IMR-90 (cell line): ENCODE measurements around the gene NUDT16. TPM values are rescaled to one million over a fixed set of nuclear protein-coding genes. Genes with fewer than 3 reads are reported as not detected.

Source experiments
- ATAC-seq: fragments of 200-7000 bp; cut with Tn5 transposase; 2 replicates; pipeline ENCODE4 v1.9.1; 2020; ENCODE audit warnings: low read depth, mild to moderate bottlenecking, moderate library complexity
- BruUV-seq: library from RNA; stranded (reverse); fragments of 400-500 nt; replicated peaks from 2 replicates; lab custom pipeline; 2021; lab: Mats Ljungman, UMichigan
- CTCF ChIA-PET: fragments of 300-600 bp; formaldehyde crosslinking; extraction: SDS; loops from one replicate; lab custom pipeline; 2021; ENCODE audit warnings: antibody characterized with exemption; lab: Yijun Ruan, JAX
- POLR2A ChIA-PET: fragments of 300-600 bp; sonication (Branson Sonifier 250); formaldehyde crosslinking; loops from one replicate; lab custom pipeline; 2022; ENCODE audit warnings: antibody characterized with exemption; ENCODE audit not compliant: unreplicated experiment; lab: Charles Lee
- DNase-seq: peaks from one replicate; pipeline ENCODE4 v3.0.0; 2013
- H2AFZ ChIP-seq: replicated peaks from 2 replicates; pipeline ENCODE3; 2013; ENCODE audit warnings: low read length, mild to moderate bottlenecking; ENCODE audit not compliant: poor library complexity
- H2AK5ac ChIP-seq: 2 replicates; pipeline ENCODE4 v1.6.1; 2013; ENCODE audit warnings: low read depth, low read length, inconsistent platforms
- H2AK9ac ChIP-seq: replicated peaks from 2 replicates; pipeline ENCODE3; 2013; ENCODE audit warnings: mild to moderate bottlenecking, low read depth, low read length, moderate library complexity; ENCODE audit not compliant: poor library complexity
- H2BK120ac ChIP-seq: 2 replicates; pipeline ENCODE4 v1.6.1; 2013; ENCODE audit warnings: low read depth, low read length, inconsistent platforms
- H2BK15ac ChIP-seq: 3 replicates; pipeline ENCODE4 v1.6.1; 2013; ENCODE audit warnings: low read depth, low read length, inconsistent platforms
- H2BK20ac ChIP-seq: 2 replicates; pipeline ENCODE4 v1.6.1; 2013; ENCODE audit warnings: low read depth, mild to moderate bottlenecking, inconsistent platforms, low read length, moderate library complexity
- H2BK5ac ChIP-seq: 2 replicates; pipeline ENCODE4 v1.6.1; 2013; ENCODE audit warnings: mild to moderate bottlenecking, low read depth, low read length, inconsistent platforms; ENCODE audit not compliant: poor library complexity, severe bottlenecking
- H3K14ac ChIP-seq: replicated peaks from 2 replicates; pipeline ENCODE4 v1.6.1; 2013; ENCODE audit warnings: low read depth, low read length, inconsistent platforms
- H3K18ac ChIP-seq: 2 replicates; pipeline ENCODE4 v1.6.1; 2013; ENCODE audit warnings: low read depth, low read length, control low read depth
- H3K23ac ChIP-seq: 2 replicates; pipeline ENCODE4 v1.6.1; 2013; ENCODE audit warnings: low read depth, low read length, inconsistent platforms
- H3K27ac ChIP-seq: 2 replicates; pipeline ENCODE4 v1.5.1; 2013; ENCODE audit warnings: mild to moderate bottlenecking, control low read depth, low read length; ENCODE audit not compliant: insufficient read depth
- H3K27me3 ChIP-seq: 2 replicates; pipeline ENCODE4 v1.6.1; 2013; ENCODE audit warnings: low read length; ENCODE audit not compliant: control insufficient read depth, insufficient read depth
- H3K36me3 ChIP-seq: 2 replicates; pipeline ENCODE4 v1.6.1; 2013; ENCODE audit warnings: low read length, mixed read lengths; ENCODE audit not compliant: control insufficient read depth, insufficient read depth
- H3K4ac ChIP-seq: 2 replicates; pipeline ENCODE4 v1.6.1; 2013; ENCODE audit warnings: low read depth, low read length, inconsistent platforms
- H3K4me1 ChIP-seq: 2 replicates; pipeline ENCODE4 v1.6.1; 2013; ENCODE audit warnings: low read length, mixed read lengths; ENCODE audit not compliant: control insufficient read depth, insufficient read depth
- H3K4me2 ChIP-seq: 2 replicates; pipeline ENCODE4 v1.6.1; 2013; ENCODE audit warnings: low read depth, mild to moderate bottlenecking, control low read depth, low read length, moderate library complexity
- H3K4me3 ChIP-seq: 2 replicates; pipeline ENCODE4 v1.5.1; 2013; ENCODE audit warnings: low read depth, mild to moderate bottlenecking, control low read depth, low read length, moderate library complexity; ENCODE audit not compliant: insufficient read depth
- H3K56ac ChIP-seq: 2 replicates; pipeline ENCODE4 v1.6.1; 2013; ENCODE audit warnings: low read length, inconsistent platforms; ENCODE audit not compliant: insufficient read depth; ENCODE audit errors: extremely low read depth
- H3K79me1 ChIP-seq, 2 experiments: 2 replicates each; pipeline ENCODE4 v1.6.1; 2013; ENCODE audit warnings: low read length in 2 of 2, inconsistent platforms in 1 of 2, low read depth in 1 of 2
- H3K9ac ChIP-seq: 2 replicates; pipeline ENCODE4 v1.6.1; 2013; ENCODE audit warnings: low read depth, low read length, control low read depth
- H3K9me1 ChIP-seq: 2 replicates; pipeline ENCODE4 v1.6.1; 2013; ENCODE audit warnings: low read length, inconsistent platforms; ENCODE audit not compliant: insufficient read depth
- H3K9me3 ChIP-seq: 2 replicates; pipeline ENCODE4 v1.6.1; 2013; ENCODE audit warnings: low read length; ENCODE audit not compliant: control insufficient read depth, insufficient read depth
- H4K20me1 ChIP-seq: 2 replicates; pipeline ENCODE4 v1.6.1; 2013; ENCODE audit warnings: low read length, inconsistent platforms; ENCODE audit not compliant: insufficient read depth
- H4K5ac ChIP-seq: 2 replicates; pipeline ENCODE4 v1.6.1; 2013; ENCODE audit warnings: mild to moderate bottlenecking, low read depth, low read length, control low read depth
- H4K8ac ChIP-seq, 2 experiments: 2 replicates each; pipeline ENCODE4 v1.6.1; 2013; ENCODE audit warnings: low read depth in 2 of 2, low read length in 2 of 2, control low read depth in 1 of 2, inconsistent platforms in 1 of 2
- H4K91ac ChIP-seq: 2 replicates; pipeline ENCODE4 v1.6.1; 2013; ENCODE audit warnings: low read depth, low read length, inconsistent platforms; ENCODE audit not compliant: insufficient read depth
- BHLHE40 ChIP-seq: fragments of 150-350 bp; IDR thresholded peaks from 2 replicates; pipeline ENCODE4 v1.6.1; 2016; ENCODE audit warnings: mild to moderate bottlenecking, low read depth, low read length
- CHD1 ChIP-seq: IDR thresholded peaks from 2 replicates; pipeline ENCODE4 v1.6.1; 2012; ENCODE audit warnings: low read depth, low read length, improper control_type of control experiment
- CTCF ChIP-seq: conservative IDR thresholded peaks from 2 replicates; pipeline ENCODE4 v1.5.1; 2012; ENCODE audit warnings: mild to moderate bottlenecking, low read depth, low read length, improper control_type of control experiment
- ELK1 ChIP-seq: fragments of 150-350 bp; IDR thresholded peaks from 2 replicates; pipeline ENCODE4 v1.6.1; 2016; ENCODE audit warnings: low read depth, mild to moderate bottlenecking, low read length, moderate library complexity, borderline replicate concordance
- FOS ChIP-seq: fragments of 150-350 bp; IDR thresholded peaks from 2 replicates; pipeline ENCODE4 v1.6.1; 2016; ENCODE audit warnings: low read depth, low read length
- MAFK ChIP-seq: IDR thresholded peaks from 2 replicates; pipeline ENCODE4 v1.6.1; 2012; ENCODE audit warnings: low read depth, low read length, improper control_type of control experiment
- MAZ ChIP-seq: IDR thresholded peaks from 2 replicates; pipeline ENCODE4 v1.6.1; 2012; ENCODE audit warnings: low read depth, mild to moderate bottlenecking, low read length, improper control_type of control experiment, moderate library complexity, borderline replicate concordance
- RAD21 ChIP-seq: IDR thresholded peaks from 2 replicates; pipeline ENCODE4 v1.6.1; 2012; ENCODE audit warnings: low read length, improper control_type of control experiment
- RCOR1 ChIP-seq: IDR thresholded peaks from 2 replicates; pipeline ENCODE4 v1.6.1; 2012; ENCODE audit warnings: mild to moderate bottlenecking, low read length, improper control_type of control experiment; ENCODE audit not compliant: insufficient replicate concordance
- RFX5 ChIP-seq: IDR thresholded peaks from 2 replicates; pipeline ENCODE4 v1.8.0; 2012; ENCODE audit warnings: low read depth, mild to moderate bottlenecking, low read length, moderate library complexity
- USF2 ChIP-seq: fragments of 150-350 bp; IDR thresholded peaks from 2 replicates; pipeline ENCODE4 v1.6.1; 2017; ENCODE audit warnings: mild to moderate bottlenecking, antibody characterized with exemption, low read length, low read depth
- WGBS, 2 experiments: methylation state at CpG; one replicate each; pipeline versions ENCODE4 v1.1.5 to v1.1.7; 2013; ENCODE audit warnings: missing lambda C conversion rate in 2 of 2; ENCODE audit not compliant: insufficient read length in 1 of 2; ENCODE audit errors: extremely low coverage in 2 of 2; 5-methylcytosine and 5-hydroxymethylcytosine counted together
- dilution Hi-C: fragments of 300-500 bp; cut with HindIII; formaldehyde crosslinking; loops from one replicate; pipeline ENCODE4 v1.14.3; 2018; ENCODE audit warnings: low sequenced_read_pairs; ENCODE audit not compliant: unreplicated experiment
- in situ Hi-C: fragments of 300-500 bp; cut with MboI; formaldehyde crosslinking; loops from 3 replicates; pipeline ENCODE4 v1.14.3; 2019; ENCODE audit warnings: low sequenced_read_pairs, inconsistent platforms, mixed read lengths
- intact Hi-C: fragments of 100-400 bp; cut with micrococcal nuclease; formaldehyde crosslinking; loops from 2 replicates; pipeline ENCODE4 v1.10.0; 2022
- polyA plus RNA-seq, 3 experiments: library from polyadenylated mRNA; depleted of rRNA; stranded (reverse); fragments of >200 nt; gene quantifications; 2 replicates each; pipeline ENCODE4 v1.2.3, GENCODE V29; 2012; ENCODE audit warnings: low replicate concordance in 1 of 3
- total RNA-seq: library from RNA; depleted of rRNA; stranded (reverse); fragments of >200 nt; gene quantifications from 2 replicates; pipeline ENCODE4 v1.2.3, GENCODE V29; 2012

NUDT16 gene
- total and polyA plus RNA-seq, 2 of the 4 experiments (the other 2 are of a cell fraction), result 8.9 to 10.4 TPM

DNA sequence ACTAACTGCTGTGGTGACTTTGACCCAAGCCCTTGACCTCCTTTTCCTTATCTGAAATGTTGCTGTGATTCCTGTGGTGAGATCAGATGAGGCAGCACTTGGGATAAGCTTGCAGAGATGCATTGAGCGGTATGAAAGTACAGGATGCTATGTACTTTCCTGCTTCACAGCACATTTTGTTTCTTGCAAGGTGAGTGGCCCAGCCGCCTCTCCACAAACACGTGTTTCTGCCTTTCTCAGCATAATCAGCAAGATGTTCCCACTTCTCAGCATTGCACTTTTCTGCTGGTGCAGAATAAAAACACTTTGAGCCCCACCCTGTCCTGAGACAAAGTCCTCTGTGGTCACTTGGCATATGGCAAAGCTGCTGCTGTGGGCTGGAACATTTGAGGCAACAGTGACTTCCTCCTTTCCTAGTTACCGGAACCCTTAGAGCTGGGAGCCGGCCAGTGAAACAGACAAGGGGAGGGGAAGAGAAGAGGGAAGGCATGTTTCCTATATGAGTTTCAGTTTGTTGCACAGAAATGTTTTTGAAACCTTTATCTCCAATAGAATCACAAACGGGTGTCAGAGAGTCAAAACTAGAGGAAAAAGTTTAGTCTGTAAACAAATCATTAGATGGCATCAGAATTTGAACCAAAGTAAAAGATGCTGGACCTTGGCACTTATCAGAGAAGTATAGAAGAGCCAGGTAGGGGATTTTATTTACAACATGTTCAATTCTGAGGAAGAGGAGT lies 5.0 kb downstream of the NUDT16 start (continued):
- TF ChIP-seq FOS, result no peak

GRCh38 chr3:131387796-131388489 lies 6.4 kb downstream of the NUDT16 start:
- intact Hi-C loops, result loop anchor here (2.0 kb wide), 1 partner anchor 355 kb away; no protein-coding TSS in a partner anchor
- no peak overlapping the region for H3K27ac ChIP-seq
- no peak for TF ChIP-seq CHD1
- no peak for TF ChIP-seq MAZ
- TF ChIP-seq RAD21, result no peak
- no peak for TF ChIP-seq USF2
- no peak for TF ChIP-seq CTCF
- TF ChIP-seq MAFK, result no peak
- TF ChIP-seq RCOR1, result no peak
- no peak for TF ChIP-seq BHLHE40
- TF ChIP-seq RFX5, result no peak
- TF ChIP-seq ELK1, result no peak

More at GRCh38 chr3:131387796-131388489, 6.4 kb downstream of the NUDT16 start:
- Histone ChIP-seq H3K18ac (no peak overlapping the region), H3K9me1 (peaks cover 4% of the 10 kb centered on the region; the same call in 1 of the 2 replicates), H4K20me1 (no peaks in the 10 kb centered on the region), H3K79me1 (peaks cover 0 to 10% of the 10 kb centered on the region in 2 experiments; a peak in 2 of 4 replicates), H3K27me3 (no peaks in the 10 kb centered on the region; the same call in 1 of the 2 replicates), H3K9me3 (no peaks in the 10 kb centered on the region), H2BK5ac (no peak overlapping the region), H3K4ac (no peak overlapping the region), H2AFZ (no peak overlapping the region), H2BK15ac (no peak overlapping the region), H3K36me3 (peaks cover 13% of the 10 kb centered on the region), H4K5ac (no peak overlapping the region), H2AK5ac (no peak overlapping the region), H2BK120ac (no peak overlapping the region), H3K4me2 (no peak overlapping the region), H3K14ac (no peak overlapping the region), H2AK9ac (no peak overlapping the region), H3K23ac (no peak overlapping the region), H2BK20ac (no peak overlapping the region), H3K4me3 (no peak overlapping the region), H4K8ac (no peak overlapping the region), H3K9ac (no peak overlapping the region), H4K91ac (no peak overlapping the region), H3K56ac (no peak overlapping the region), H3K4me1 (no peaks in the 10 kb centered on the region)
- DNase-seq, result no peak
- no CpG with 5 or more reads among the region's 1 CpG for WGBS, 2 experiments
- no peak for ATAC-seq
- in situ Hi-C loops, result no loop called here
- CTCF ChIA-PET, result no interaction called here
- dilution Hi-C loops, result no loop called here
- BruUV-seq, result no TSS peak
- POLR2A ChIA-PET, result no interaction called here
